Ecto neural progenitor cell (in vitro differentiated cells): ENCODE results near the gene KLF16.
"Not testable (repeated sequence)": the region's sequence is repeated elsewhere in the genome, so short reads cannot be mapped to it uniquely, and the experiment has no call there.

ENCODE experiments used
- DNase-seq: peaks from one replicate; pipeline ENCODE4 v3.0.0-alpha.2; 2018; ENCODE audit warnings: low spot score

The KLF16 gene

DNA sequence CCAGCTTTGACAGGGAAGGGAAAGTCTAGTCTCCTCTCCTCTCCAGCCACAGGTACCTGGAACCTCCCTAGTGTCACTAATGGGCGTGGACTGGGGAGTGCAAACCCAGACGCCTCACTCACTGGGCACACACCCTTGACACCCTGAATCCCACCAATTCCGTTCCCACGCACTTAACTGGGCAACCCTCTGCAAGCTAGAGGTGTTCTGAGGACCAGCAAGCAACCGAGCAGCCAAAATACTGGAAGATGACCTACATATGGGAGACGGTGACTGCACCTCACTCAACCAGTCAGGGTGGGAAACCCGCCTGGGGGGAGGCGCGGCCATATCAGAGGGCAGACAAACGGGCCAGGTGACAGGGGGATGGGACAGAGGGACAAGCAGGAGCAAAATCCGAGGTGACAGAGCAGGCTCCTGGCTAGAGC lies 20.9 kb upstream of the KLF16 start:
- DNase-seq, result no peak

DNA sequence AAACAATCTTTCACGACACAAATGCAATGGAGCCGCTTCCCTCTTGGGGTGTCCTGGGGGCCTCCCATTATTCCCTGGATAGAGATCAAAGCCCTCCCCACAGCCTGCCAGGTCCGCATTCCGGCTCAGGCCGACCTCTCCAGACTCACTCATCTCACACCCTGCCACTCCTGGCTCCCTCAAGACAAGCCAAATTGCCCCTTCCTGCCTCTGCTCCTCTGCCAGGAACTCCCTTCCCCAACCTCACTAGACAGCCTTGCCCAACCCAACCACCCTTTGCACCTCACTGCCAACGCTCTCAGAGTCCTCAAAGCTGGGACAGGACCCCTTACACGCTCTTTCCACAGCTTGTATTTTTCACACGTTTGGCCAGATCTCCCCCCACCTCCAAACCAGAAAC lies 20.4 kb upstream of the KLF16 start:
- no peak for DNase-seq

GRCh38 chr19:1882786-1883692 lies 19.7 kb upstream of the KLF16 start:
- DNase-seq, result no peak

DNA sequence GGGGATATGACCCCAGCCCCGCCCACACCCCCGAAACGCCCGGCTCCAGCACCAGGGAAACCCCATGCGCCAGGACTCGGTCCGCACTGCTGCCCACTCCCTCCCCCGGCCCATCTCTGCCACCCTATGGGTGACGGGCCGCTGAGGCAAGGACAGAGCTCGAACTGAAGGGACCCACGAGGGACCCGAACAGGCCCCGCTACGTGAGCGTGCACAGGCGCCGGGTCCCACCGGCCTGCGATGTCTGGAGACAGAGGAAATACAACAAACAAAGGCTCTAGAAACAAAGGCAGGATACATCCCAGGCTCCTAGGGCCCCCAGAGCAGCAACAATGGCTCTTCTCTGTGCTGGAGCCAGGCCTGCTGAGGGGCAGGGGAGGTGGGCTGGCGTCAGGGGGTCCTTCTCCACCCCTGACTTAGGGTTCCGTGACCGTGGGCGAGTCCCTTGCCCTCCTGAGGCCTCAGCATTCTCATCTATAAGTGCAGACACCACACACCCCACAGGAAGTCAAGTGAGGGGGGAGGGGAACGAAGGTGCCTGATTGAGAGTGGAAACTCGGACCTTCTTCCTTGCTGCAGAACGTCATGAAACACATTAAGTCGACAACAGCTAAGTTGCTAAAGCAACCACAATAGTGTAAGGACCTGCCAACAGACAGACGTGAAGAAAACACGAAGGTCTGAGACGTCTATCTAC lies 18.9 kb upstream of the KLF16 start:
- DNase-seq, result no peak

- not testable (repeated sequence) for DNase-seq
Measured at GRCh38 chr19:1881393-1882088, 18.2 kb upstream of the KLF16 start.

- DNase-seq, result no peak
Measured at GRCh38 chr19:1880611-1881392, 17.4 kb upstream of the KLF16 start.

DNA sequence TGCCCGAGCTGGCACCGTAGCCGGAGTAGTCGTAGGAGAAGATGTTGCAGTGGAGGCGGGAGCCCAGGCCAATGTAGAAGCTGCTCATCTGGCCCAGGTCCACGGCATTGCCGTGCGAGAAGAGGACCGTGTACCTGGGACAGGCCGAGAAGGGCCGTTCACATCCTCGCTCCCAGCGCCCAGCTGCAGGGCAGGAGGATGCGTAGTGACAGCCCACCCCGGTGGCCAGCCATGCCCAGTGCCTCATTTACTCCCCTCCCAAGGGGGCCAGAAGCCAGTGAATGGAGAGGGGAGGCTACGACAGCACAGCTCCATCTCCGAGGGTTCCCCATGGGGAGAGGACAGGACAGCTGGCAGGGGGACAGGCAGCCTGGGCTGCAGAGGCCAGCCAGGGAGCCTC lies 16.6 kb upstream of the KLF16 start:
- not testable (repeated sequence) for DNase-seq

DNA sequence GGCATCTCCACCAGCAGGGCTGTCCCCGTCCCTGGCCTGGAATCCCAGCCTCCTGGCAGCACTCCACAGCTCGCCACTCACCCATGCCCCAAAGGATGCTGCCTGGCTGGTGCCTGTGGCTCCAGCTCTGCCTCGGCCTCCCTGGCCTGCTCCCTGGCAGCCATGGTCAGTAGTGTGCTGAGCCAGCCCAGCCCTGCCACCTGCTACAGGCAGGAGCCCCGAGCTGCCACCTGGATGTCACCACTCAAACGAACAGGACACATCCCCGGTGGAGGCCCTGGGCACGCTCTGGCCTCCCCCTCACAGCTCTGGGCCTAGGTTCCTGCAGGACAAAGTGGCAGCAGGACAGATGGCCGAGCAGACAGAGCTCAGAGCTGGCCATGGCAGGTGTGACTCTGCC lies 15.2 kb upstream of the KLF16 start:
- DNase-seq, result not testable (repeated sequence)

GRCh38 chr19:1877280-1877660 lies 13.9 kb upstream of the KLF16 start:
- not testable (repeated sequence) for DNase-seq

- not testable (repeated sequence) for DNase-seq
Measured at GRCh38 chr19:1876496-1877279, 13.3 kb upstream of the KLF16 start.

DNA sequence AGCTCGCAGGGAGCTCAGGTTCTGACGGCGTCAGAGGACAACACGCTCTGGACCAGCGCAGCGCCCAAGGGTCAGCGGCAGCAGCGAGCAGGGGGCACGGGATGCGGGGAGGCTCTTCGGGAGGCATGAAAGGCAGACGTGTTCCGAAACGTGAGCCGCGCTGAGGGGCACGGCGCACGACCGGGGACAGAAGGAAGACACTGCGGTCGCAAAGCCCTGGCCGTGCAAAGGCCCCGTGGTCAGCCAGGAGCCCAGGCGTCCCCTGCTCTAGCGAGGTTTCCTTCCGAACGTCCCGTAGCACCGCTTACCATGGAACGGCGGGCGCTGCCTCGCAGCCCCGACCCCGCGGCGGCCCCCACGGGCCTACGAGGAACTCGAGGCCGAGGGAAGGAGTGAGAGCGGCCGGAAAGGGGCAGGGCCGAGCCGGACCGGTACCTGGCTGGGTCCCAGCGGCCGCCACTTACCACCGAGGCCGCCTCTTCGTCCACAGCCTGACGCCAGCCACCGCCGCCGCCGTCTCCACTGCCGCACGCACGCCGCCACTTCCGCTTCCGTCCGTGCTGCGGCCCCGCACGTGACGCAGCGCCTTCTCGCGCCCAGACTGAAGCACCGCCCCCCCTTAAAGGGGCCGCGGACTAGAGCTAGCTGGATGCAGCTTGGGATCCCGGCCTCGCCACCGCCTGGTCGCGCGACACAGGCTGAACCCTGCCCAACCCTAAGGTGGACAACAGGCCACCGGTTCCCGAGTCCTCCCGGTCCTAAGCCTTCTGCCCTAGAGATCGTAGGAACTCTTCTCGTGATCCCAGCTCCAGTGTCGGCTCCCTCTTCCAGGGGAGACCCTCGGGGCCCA lies 12.5 kb upstream of the KLF16 start:
- DNase-seq, result peak; percentile 92

- DNase-seq, result not testable (repeated sequence)
Measured at GRCh38 chr19:1875265-1875645, 11.9 kb upstream of the KLF16 start.

DNA sequence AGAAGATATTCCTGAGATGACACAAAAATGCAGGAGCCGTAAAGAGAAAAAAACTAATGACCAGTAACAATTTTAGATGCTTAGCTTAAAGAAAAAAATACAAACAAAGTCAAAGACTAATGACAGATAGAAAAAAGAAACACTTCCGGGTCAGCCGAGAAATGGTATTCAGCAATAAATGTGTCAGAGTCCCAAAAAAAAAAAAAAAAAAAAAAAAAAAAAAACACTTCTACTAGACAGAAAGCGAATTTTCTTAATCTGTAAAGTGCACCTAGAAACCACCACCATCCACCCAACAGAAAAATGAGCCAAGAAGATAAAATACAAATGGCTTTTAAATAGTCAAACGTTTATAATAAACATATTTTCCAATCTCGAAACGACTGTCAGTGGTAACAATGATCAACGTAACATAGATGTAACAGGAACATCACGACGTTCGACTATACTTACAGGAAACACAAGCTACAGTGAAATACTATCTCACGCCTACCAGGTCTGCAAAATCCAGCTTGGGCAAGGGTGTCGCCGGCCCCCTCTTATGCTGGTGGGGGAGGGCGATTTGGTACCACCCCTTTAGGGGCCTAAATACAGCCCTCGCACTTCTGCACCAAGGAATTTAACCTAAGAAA lies 11.3 kb upstream of the KLF16 start:
- DNase-seq, result no peak

GRCh38 chr19:1873524-1874473 lies 10.4 kb upstream of the KLF16 start:
- no peak for DNase-seq

DNA sequence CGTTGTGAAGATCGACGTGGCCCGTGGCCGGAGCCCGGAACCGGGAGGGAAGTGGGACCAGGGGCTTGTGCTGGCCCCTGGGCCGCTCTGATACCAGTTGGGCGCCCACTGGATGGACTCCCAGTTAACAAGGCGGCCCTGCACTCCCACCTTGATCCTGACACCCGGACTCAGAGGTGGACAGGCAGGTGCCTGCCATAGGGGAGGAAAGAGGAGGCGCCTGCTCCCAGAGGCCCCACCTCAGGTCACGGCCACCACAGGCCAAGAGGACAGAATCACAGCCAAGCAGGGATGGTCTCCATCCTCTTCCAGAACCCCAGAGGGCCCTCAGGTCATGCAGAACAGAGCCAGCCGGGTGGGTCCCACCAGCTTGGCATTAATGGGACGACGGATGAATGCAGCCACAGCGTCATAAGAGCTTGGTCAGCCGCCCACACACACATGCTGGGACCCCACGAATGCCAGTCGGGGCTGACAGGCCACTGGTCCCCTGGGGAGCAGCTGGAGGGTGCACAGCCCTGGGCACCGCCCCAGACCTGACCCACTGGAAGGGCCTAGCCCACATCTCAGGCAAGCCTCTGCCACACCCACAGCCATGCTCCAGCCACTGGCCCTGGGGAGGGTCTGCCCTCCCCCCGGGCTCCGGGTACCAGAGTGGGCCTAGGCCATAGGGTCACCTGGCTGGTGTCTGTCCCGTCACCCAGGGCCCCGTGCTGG lies 9.6 kb upstream of the KLF16 start:
- DNase-seq, result no peak

DNA sequence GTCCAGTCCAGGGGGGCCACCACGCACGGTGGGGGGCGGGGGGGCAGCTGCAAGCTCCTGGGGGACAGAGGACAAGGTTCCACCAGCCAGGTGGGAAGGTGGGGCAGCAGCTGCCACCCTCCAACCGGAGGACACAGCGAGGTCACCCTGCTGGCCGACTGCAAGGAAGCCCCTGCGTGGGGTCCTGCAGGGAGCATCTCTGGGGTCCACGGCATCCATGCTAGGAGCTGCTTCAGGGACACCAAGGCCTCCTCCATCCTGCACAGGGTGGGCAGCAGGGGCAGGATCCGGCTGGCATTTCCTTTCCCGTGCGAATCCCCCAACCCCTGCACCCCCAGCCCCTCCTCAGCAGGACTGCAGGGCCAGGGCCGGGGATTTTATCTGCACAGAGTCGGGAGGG lies 8.3 kb upstream of the KLF16 start:
- no peak for DNase-seq

GRCh38 chr19:1871140-1871597 lies 7.8 kb upstream of the KLF16 start:
- DNase-seq, result no peak

GRCh38 chr19:1868971-1869370 lies 5.6 kb upstream of the KLF16 start:
- DNase-seq, result no peak
